ENCODE data around the gene FAM110A. TPM values are rescaled to one million over a fixed set of nuclear protein-coding genes. Genes with fewer than 3 reads are reported as not detected.

FAM110A gene
- total RNA-seq, 1 donor from 2014 or later = 11.8 TPM

DNA sequence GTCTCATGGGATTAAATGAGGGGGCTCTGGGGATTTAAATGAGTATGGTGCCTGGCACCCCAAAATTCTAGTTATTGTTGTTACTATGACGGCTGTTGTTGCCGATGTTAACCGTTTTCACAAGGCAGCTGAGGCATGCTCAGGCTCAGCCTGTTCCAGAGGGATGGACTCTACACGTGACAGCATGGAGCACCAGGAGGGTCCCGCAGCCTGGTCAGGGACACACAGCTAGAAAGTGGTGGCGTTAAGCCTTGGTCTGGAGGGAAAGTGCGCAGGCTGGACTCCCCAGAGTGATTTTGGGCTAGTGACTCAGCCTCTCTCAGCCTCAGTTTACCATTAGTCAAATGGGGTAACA, 7.0 kb downstream of the FAM110A start:
- H3K4me3 ChIP-seq = no peak overlapping the region
- H3K4me1 ChIP-seq = peaks cover 49% of the 10 kb centered on the region
- H3K9me3 ChIP-seq = no peaks in the 10 kb centered on the region
- intact Hi-C loops (cut with DNase I) = no loop called here
- H3K27me3 ChIP-seq = no peaks in the 10 kb centered on the region
- TF ChIP-seq, protein P1, sequence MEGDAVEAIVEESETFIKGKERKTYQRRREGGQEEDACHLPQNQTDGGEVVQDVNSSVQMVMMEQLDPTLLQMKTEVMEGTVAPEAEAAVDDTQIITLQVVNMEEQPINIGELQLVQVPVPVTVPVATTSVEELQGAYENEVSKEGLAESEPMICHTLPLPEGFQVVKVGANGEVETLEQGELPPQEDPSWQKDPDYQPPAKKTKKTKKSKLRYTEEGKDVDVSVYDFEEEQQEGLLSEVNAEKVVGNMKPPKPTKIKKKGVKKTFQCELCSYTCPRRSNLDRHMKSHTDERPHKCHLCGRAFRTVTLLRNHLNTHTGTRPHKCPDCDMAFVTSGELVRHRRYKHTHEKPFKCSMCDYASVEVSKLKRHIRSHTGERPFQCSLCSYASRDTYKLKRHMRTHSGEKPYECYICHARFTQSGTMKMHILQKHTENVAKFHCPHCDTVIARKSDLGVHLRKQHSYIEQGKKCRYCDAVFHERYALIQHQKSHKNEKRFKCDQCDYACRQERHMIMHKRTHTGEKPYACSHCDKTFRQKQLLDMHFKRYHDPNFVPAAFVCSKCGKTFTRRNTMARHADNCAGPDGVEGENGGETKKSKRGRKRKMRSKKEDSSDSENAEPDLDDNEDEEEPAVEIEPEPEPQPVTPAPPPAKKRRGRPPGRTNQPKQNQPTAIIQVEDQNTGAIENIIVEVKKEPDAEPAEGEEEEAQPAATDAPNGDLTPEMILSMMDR (IDR thresholded peaks at IDR 0.05) = no peak
- TF ChIP-seq POLR2A (IDR thresholded peaks at IDR 0.05) = no peak
- no peak for TF ChIP-seq POLR2AphosphoS5 (IDR thresholded peaks at IDR 0.05; ENCODE audit: insufficient read depth in 1 of 2, low read depth in 1 of 2)
- H3K36me3 ChIP-seq = no peaks in the 10 kb centered on the region
- DNase-seq (ENCODE audit: extremely low spot score in 2 of 2) = no peak
- H3K27ac ChIP-seq = no peak overlapping the region

DNA sequence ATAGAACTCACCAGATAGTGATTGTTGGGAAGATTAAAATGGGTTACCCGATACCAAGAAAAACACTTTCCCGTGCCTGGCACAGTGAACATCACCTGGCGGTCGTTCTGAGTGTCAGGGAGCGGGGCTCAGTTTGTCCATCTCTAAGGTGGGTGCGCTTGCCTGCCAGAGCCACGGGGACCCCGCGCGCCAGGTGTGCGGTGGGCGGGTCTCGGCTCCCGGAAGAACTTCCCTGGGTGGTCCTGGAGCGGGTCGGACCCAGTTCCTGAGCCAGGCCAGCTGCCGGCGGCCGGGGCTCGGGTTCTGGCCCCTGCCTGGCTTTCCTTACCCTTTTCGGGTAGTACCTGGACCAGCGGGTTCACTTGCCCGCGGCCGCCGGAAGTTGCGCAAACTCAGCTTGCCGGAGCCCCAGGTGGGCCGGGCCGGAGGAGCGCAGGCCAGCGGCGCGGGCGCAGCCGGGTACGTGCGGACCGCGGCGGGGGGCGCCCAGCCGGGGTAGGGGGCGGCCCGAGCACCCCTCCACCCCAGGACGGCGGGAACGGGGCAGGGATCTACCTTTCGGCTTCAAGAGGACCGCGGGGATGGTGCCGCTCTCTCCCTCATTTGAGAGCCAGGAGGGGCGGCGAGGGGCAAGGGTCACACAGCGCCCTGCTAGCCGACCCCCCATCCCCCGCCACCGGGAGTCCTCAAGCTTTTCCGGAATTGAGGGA, 7.5 kb downstream of the FAM110A start:
- Histone ChIP-seq H3K4me1 (peaks cover 49% of the 10 kb centered on the region), H3K27me3 (no peaks in the 10 kb centered on the region), H3K9me3 (no peaks in the 10 kb centered on the region), H3K36me3 (no peaks in the 10 kb centered on the region), H3K27ac (peak overlapping the region; percentile 57), H3K4me3 (peak overlapping the region; percentile 35 to 51)
- TF ChIP-seq, protein P1 (IDR thresholded peaks at IDR 0.05) = no peak
- TF ChIP-seq POLR2A (IDR thresholded peaks at IDR 0.05) (no peak), POLR2AphosphoS5 (IDR thresholded peaks at IDR 0.05; ENCODE audit: insufficient read depth in 1 of 2, low read depth in 1 of 2) (no peak)
- DNase-seq (ENCODE audit: extremely low spot score in 2 of 2) = no peak
- intact Hi-C loops (cut with DNase I) = no loop called here

DNA sequence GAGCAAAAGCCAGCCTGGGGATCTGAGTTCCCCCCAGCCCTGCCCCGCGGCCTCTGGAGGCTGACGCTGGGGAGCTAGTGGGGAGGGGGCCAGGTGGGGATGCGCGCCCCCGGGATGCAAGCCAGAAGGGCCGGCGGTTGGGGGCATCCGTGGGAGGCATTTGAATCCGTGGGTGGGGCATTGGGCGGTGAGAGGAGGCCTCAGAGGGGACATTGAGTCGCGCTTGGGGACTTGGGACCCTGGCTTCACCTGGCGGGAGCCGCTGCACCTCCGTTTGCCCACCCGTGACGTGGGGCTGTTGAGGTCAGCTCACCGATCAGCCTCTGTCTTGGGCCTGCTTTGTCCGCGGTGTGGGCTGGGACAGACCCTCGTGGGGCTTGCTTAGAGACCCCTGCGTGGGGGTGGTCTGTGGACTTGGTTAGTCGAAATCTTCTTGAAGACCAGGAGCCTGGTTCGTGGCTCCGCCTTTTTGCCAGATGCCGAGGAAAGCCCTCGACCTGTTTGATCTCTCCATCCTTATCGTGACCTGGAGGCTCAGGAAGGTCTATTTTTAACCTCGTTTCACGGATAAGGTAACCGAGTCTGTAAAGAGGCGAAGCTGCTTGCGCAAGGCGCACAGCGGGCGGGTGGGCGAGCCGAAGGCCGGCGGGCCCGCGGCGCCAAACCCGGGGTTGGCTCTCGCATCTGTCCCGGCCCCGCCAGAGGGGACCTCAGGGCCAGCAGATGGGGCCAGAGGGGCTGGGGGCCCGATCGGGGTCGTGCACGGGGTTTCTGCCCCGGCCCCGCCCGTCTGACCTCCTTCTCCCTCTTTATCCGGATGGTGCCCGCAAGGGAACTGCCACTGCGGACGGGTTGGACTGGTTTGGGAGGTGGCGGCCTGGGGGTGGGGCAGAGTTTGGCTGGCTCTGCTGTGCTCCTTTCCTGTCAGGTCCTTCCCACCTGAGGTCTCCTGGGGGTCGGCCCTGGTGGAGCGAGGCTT, 8.3 kb downstream of the FAM110A start:
- peaks cover 51% of the 10 kb centered on the region for H3K4me1 ChIP-seq
- no peaks in the 10 kb centered on the region for H3K9me3 ChIP-seq
- TF ChIP-seq POLR2AphosphoS5 (IDR thresholded peaks at IDR 0.05; ENCODE audit: insufficient read depth in 1 of 2, low read depth in 1 of 2) (peak in 1 of 2 donors; percentile 25), POLR2A (IDR thresholded peaks at IDR 0.05) (no peak)
- H3K4me3 ChIP-seq = peak overlapping the region; percentile 35 to 51
- no peaks in the 10 kb centered on the region for H3K27me3 ChIP-seq
- no peak for DNase-seq (ENCODE audit: extremely low spot score in 2 of 2)
- H3K36me3 ChIP-seq = no peaks in the 10 kb centered on the region
- intact Hi-C loops (cut with DNase I) = no loop called here
- peak overlapping the region; percentile 57 for H3K27ac ChIP-seq

DNA sequence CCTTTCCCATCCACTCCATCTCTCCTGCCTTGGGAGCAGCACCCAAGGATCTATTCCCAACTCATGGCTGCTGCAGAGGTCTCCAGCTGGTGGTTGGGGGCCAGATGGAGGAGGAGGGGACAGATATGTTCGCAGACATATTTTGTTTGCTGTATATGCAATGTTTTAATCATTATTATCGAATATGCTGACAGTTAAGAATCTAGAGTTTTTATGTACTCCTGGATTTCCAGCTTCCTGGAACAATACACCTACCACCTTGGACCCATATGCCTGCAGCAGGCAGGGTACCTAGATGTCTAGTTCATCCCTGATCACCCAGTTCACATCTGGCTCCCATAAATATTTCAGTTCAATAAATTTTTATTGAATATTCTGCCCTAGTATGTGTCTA, 9.0 kb downstream of the FAM110A start:
- no peak for DNase-seq (ENCODE audit: extremely low spot score in 2 of 2)
- Histone ChIP-seq H3K27ac (peak overlapping the region; percentile 57), H3K9me3 (no peaks in the 10 kb centered on the region), H3K27me3 (no peaks in the 10 kb centered on the region), H3K4me3 (peak overlapping the region in 1 of 2 donors; percentile 51), H3K36me3 (no peaks in the 10 kb centered on the region), H3K4me1 (peaks cover 56% of the 10 kb centered on the region)
- TF ChIP-seq POLR2A (IDR thresholded peaks at IDR 0.05) = no peak
- TF ChIP-seq, protein P1 (IDR thresholded peaks at IDR 0.05) = no peak
- TF ChIP-seq POLR2AphosphoS5 (IDR thresholded peaks at IDR 0.05; ENCODE audit: insufficient read depth in 1 of 2, low read depth in 1 of 2) = peak in 1 of 2 donors; percentile 7
- intact Hi-C loops (cut with DNase I) = no loop called here

DNA sequence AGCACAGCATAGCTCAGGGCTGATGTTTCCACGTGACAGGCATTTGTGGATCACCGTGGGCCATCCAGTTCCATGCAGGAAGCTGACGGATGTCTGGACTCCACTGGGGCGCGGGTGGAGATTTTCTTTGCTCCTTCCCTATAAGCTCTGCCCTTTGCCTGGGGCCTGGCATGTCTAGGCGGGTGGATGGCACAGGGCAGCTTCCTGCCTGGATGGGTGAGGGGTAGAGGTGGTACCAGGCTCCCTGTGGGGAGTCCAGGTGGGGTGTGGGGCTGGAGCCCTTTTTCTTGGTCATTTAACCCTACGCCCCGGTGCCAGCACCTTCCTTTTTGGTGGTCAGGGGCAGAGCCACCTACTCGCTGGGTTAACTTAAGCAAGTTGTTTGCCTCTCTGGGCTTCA, 10.4 kb downstream of the FAM110A start:
- no peaks in the 10 kb centered on the region for H3K36me3 ChIP-seq
- H3K27ac ChIP-seq = no peak overlapping the region
- H3K4me3 ChIP-seq = peak overlapping the region in 1 of 2 donors; percentile 2
- intact Hi-C loops (cut with DNase I) = no loop called here
- peaks cover 56% of the 10 kb centered on the region for H3K4me1 ChIP-seq
- H3K27me3 ChIP-seq = no peaks in the 10 kb centered on the region
- TF ChIP-seq, protein P1 (IDR thresholded peaks at IDR 0.05) = no peak
- TF ChIP-seq POLR2AphosphoS5 (IDR thresholded peaks at IDR 0.05; ENCODE audit: insufficient read depth in 1 of 2, low read depth in 1 of 2) = no peak
- TF ChIP-seq POLR2A (IDR thresholded peaks at IDR 0.05) = no peak
- H3K9me3 ChIP-seq = no peaks in the 10 kb centered on the region
- no peak for DNase-seq (ENCODE audit: extremely low spot score in 2 of 2)

All from vagina (tissue), 2 donors.